Spleen (tissue), 11 donors: ENCODE measurements around the gene PPFIA1. TPM values are rescaled to one million over a fixed set of nuclear protein-coding genes. Genes with fewer than 3 reads are reported as not detected.
"Not testable (repeated sequence)": the region's sequence is repeated elsewhere in the genome, so short reads cannot be mapped to it uniquely, and the experiment has no call there.

Source experiments
- DNase-seq: peaks from one replicate; pipeline ENCODE4 v3.0.0-alpha.2; 2020
- H3K27ac ChIP-seq, 8 donors: fragments of 200-600 bp; sonication (generic) in 7 of 8; 1 replicate in 4 of 8; 2 replicates in 4 of 8; pipeline versions ENCODE4 v1.5.0 to v1.8.0; 2016 to 2021; ENCODE audit warnings: inconsistent platforms in 4 of 8, mild to moderate bottlenecking in 4 of 8, moderate library complexity in 1 of 8
- H3K27me3 ChIP-seq, 7 donors: fragments of 200-600 bp; sonication (generic) in 6 of 7; replicated peaks in 1 of 7; 1 replicate in 4 of 7; 2 replicates in 3 of 7; pipeline versions ENCODE4 v1.5.0 to v1.8.0; 2016 to 2021; ENCODE audit warnings: inconsistent platforms in 3 of 7, mild to moderate bottlenecking in 1 of 7
- H3K36me3 ChIP-seq, 6 donors: fragments of 200-600 bp; sonication (generic) in 5 of 6; 1 replicate in 4 of 6; 2 replicates in 2 of 6; pipeline versions ENCODE4 v1.5.0 to v1.8.0; 2016 to 2021; ENCODE audit warnings: inconsistent platforms in 2 of 6
- H3K4me1 ChIP-seq, 6 donors: fragments of 200-600 bp; sonication (generic) in 5 of 6; 1 replicate in 3 of 6; 2 replicates in 3 of 6; pipeline versions ENCODE4 v1.5.0 to v1.8.0; 2016 to 2021; ENCODE audit warnings: inconsistent platforms in 3 of 6
- H3K4me3 ChIP-seq, 8 donors: fragments of 200-600 bp; sonication (generic) in 7 of 8; 1 replicate in 4 of 8; 2 replicates in 4 of 8; pipeline versions ENCODE4 v1.5.0 to v1.8.0; 2016 to 2021; ENCODE audit warnings: inconsistent platforms in 4 of 8, mild to moderate bottlenecking in 4 of 8, moderate library complexity in 2 of 8
- H3K9me3 ChIP-seq, 8 donors: fragments of 200-600 bp; sonication (generic) in 7 of 8; 1 replicate in 4 of 8; 2 replicates in 4 of 8; pipeline versions ENCODE4 v1.5.0 to v1.8.0; 2016 to 2021; ENCODE audit warnings: inconsistent platforms in 4 of 8
- CTCF ChIP-seq, 11 experiments: fragments of 200-600 bp in 7 of 11; fragments of 450-650 bp in 4 of 11; sonication (generic) in 4 of 11; IDR thresholded peaks in 8 of 11; conservative IDR thresholded peaks in 3 of 11; 1 replicate in 7 of 11; 2 replicates in 4 of 11; pipeline versions ENCODE4 v1.4.0 to v1.8.0; 2016 to 2021; ENCODE audit warnings: antibody characterized with exemption in 11 of 11, inconsistent platforms in 4 of 11, mild to moderate bottlenecking in 1 of 11
- POLR2A ChIP-seq, 3 donors: fragments of 450-650 bp; IDR thresholded peaks; one replicate each; pipeline ENCODE4 v1.5.1; 2017; ENCODE audit warnings: antibody characterized with exemption in 3 of 3, mild to moderate bottlenecking in 1 of 3
- POLR2AphosphoS5 ChIP-seq, 3 donors: sonication (generic); formaldehyde crosslinking; IDR thresholded peaks; one replicate each; pipeline ENCODE4 v1.5.1; 2017; ENCODE audit warnings: antibody characterized with exemption in 3 of 3
- WGBS, 5 donors: extraction: QIAGEN DNeasy Blood & Tissue Kit in 3 of 5; methylation state at CpG; one replicate each; pipeline versions ENCODE4 v1.1.5 to v1.1.7; 2013 to 2018; 5-methylcytosine and 5-hydroxymethylcytosine counted together
- intact Hi-C: fragments of 100-400 bp; cut with DNase I; formaldehyde crosslinking; loops from one replicate; pipeline ENCODE4 v1.15.0; 2023; ENCODE audit warnings: low total_unique reads
- polyA plus RNA-seq, 3 donors: library from polyadenylated mRNA; stranded (reverse); fragments of 200-250 nt; gene quantifications; one replicate each; pipeline ENCODE4 v1.2.1, GENCODE V29; 2013
- total RNA-seq, 7 donors: library from RNA; depleted of rRNA in 3 of 7; stranded (reverse); fragments of >200 nt in 3 of 7; fragmentation: NEBNext Ultra II Directional in 4 of 7; extraction: Animal tissue kit (Norgen Biotek cat#: 25700) in 4 of 7; gene quantifications; one replicate each; pipeline versions ENCODE4 v1.1.0 to v1.2.1, GENCODE V29; 2016 to 2021
- donor health status: healthy with polysubstance abuse.
- donor health status: DM: no; HTN: no; CAD: no; lungs with moderate emphysema.
- donor health status: DM: no; HTN: no; CAD: no.
- donor health status: Bipolar disorder and iron deficiency.
- donor health status: healthy.
- donor health status: DM: no; HTN: no; CAD: no.
- donor health status: DM: yes; HTN: yes; CAD: no.

The PPFIA1 gene
- total and polyA plus RNA-seq, 10 donors, result 7.6 to 73.5 (median 55.0) TPM

- Histone ChIP-seq H3K9me3 (no peaks in the 10 kb centered on the region), H3K36me3 (peaks cover 0 to 100% (median 63%) of the 10 kb centered on the region in 6 donors), H3K4me1 (peaks cover 0 to 53% (median 17%) of the 10 kb centered on the region in 6 donors), H3K4me3 (peak overlapping the region in 1 of 8 donors; percentile 3), H3K27ac (peak overlapping the region in 7 of 8 donors; percentile 19 to 79 (median 73)), H3K27me3 (no peaks in the 10 kb centered on the region)
- no peak for TF ChIP-seq POLR2AphosphoS5 (IDR thresholded peaks at IDR 0.05)
- WGBS, 5 donors, result 43 to 71% (median 51%) methylated on average over 6 of the region's 6 CpGs
- no peak for DNase-seq
- intact Hi-C loops, result no loop called here
Observed at GRCh38 chr11:70326365-70326811, 55.9 kb downstream of the PPFIA1 start.

DNA sequence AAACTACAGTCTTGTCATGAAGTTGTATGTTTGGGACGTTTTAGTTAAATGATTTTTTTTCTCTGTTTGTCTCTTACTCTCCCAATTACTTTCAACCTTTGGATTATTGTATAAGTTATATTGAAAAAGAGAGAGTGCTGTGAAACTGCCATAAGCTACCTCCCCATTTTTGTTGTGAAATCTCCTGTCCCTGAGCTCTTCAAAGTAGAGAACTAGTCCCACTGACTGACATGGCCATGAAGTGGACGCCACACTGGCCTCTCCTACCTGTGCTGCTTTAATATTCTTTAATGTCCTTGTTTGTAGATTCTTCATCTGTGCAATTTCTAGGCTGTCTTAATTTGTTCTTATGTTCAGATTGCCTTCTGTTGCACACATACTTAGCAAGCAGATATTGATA is 56.3 kb downstream of the PPFIA1 start:
- peak overlapping the region in 7 of 8 donors; percentile 19 to 79 (median 73) for H3K27ac ChIP-seq
- WGBS, 5 donors, result 64 to 81% (median 76%) methylated on average over 2 of the region's 2 CpGs
- H3K4me1 ChIP-seq, result peaks cover 0 to 53% (median 17%) of the 10 kb centered on the region in 6 donors

DNA sequence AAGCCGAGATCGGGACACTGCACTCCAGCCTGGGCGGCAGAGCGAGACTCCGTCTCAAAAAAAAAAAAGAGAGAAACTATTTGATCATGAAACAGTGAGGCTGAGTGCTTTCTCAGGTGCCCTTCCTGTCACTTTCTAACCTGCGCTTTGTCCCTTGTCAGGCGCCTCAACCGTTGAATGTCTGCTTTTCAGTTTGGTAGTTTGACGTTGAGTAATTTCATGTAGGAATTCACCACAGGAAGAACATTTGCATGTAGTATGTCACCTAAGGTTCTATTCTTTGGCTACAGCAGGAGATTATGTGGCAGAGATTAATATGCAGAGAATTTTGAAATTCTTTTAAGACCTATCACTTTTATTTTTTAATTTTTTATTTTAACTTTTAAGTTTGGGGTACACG is 57.2 kb downstream of the PPFIA1 start:
- H3K27ac ChIP-seq, result peak overlapping the region in 3 of 8 donors; percentile 67 to 79 (median 77)
- intact Hi-C loops, result no loop called here
- WGBS, 5 donors, result 68 to 82% (median 79%) methylated on average over 10 of the region's 10 CpGs
- H3K4me1 ChIP-seq, result peaks cover 0 to 52% (median 17%) of the 10 kb centered on the region in 6 donors
- no peaks in the 10 kb centered on the region for H3K27me3 ChIP-seq
- H3K36me3 ChIP-seq, result peaks cover 0 to 100% (median 70%) of the 10 kb centered on the region in 6 donors
- H3K9me3 ChIP-seq, result no peaks in the 10 kb centered on the region
- no peak for TF ChIP-seq POLR2A (IDR thresholded peaks at IDR 0.05)
- no peak for TF ChIP-seq CTCF (IDR thresholded peaks at IDR 0.05 in 8 of 11, conservative IDR thresholded peaks at IDR 0.05 in 3 of 11)
- TF ChIP-seq POLR2AphosphoS5 (IDR thresholded peaks at IDR 0.05), result no peak
- no peak for DNase-seq
- H3K4me3 ChIP-seq, result no peak overlapping the region

More for the DNA sequence above, 56.3 kb downstream of the PPFIA1 start:
- intact Hi-C loops, result no loop called here
- no peaks in the 10 kb centered on the region for H3K27me3 ChIP-seq
- no peak for TF ChIP-seq POLR2AphosphoS5 (IDR thresholded peaks at IDR 0.05)
- TF ChIP-seq POLR2A (IDR thresholded peaks at IDR 0.05), result no peak
- no peak for TF ChIP-seq CTCF (IDR thresholded peaks at IDR 0.05 in 8 of 11, conservative IDR thresholded peaks at IDR 0.05 in 3 of 11)
- no peaks in the 10 kb centered on the region for H3K9me3 ChIP-seq
- peaks cover 0 to 100% (median 67%) of the 10 kb centered on the region in 6 donors for H3K36me3 ChIP-seq
- no peak for DNase-seq
- peak overlapping the region in 1 of 8 donors; percentile 3 for H3K4me3 ChIP-seq

DNA sequence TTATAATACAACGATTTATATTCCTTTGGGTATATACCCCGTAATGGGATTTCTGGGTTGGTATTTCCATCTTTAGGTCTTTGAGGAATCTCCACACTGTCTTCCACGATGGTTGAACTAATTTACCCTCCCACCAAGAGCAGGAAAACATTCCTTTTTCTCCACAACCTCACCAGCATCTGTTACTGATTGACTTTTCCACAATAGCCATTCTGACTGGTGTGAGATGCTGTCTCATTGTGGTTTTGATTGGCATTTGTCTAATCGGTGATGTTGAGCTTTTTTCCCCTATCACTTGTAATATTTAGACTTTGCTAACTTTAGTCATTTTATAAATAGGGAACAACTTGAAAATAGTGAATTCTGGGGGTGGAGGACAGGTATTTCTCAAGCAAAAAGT is 58.1 kb downstream of the PPFIA1 start:
- WGBS, 5 donors, result 80 to 89% (median 83%) methylated on average over 4 of the region's 4 CpGs
- no peak for TF ChIP-seq CTCF (IDR thresholded peaks at IDR 0.05 in 8 of 11, conservative IDR thresholded peaks at IDR 0.05 in 3 of 11)
- TF ChIP-seq POLR2A (IDR thresholded peaks at IDR 0.05), result no peak
- no peak for TF ChIP-seq POLR2AphosphoS5 (IDR thresholded peaks at IDR 0.05)
- peaks cover 0 to 43% (median 17%) of the 10 kb centered on the region in 6 donors for H3K4me1 ChIP-seq

DNA sequence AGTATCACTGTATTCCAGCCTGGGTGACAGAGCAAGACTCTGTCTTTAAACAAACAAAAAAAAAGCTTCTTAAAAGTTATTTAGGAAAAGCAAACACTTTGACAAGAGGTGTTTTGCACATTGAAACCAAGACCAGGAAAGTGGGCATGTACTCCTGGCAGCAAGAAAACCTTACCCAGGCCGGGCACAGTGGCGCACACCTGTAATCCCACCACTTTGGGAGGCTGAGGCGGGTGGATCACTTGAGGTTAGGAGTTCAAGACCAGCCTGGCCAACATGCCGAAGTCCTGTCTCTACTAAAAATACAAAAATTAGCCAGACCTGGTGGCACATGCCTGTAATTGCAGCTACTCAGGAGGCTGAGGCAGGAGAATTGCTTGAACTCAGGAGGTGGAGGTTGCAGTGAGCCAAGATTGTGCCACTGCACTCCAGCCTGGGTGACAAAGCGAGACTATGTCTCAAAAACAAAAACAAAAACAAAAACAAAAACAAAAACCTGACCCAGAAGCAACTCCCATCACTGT is 60.9 kb downstream of the PPFIA1 start:
- WGBS, 5 donors, result 83 to 97% (median 94%) methylated on average over 5 of the region's 5 CpGs
- intact Hi-C loops, DNase-seq: not testable (repeated sequence)

More for the DNA sequence above, 58.1 kb downstream of the PPFIA1 start:
- H3K27ac ChIP-seq, result no peak overlapping the region
- H3K27me3 ChIP-seq, result no peaks in the 10 kb centered on the region
- no peak for DNase-seq
- intact Hi-C loops, result no loop called here
- peaks cover 4 to 100% (median 78%) of the 10 kb centered on the region in 6 donors for H3K36me3 ChIP-seq
- no peak overlapping the region for H3K4me3 ChIP-seq
- H3K9me3 ChIP-seq, result no peaks in the 10 kb centered on the region

More for the DNA sequence above, 60.9 kb downstream of the PPFIA1 start:
- not testable (repeated sequence) for H3K4me3 ChIP-seq, H3K9me3 ChIP-seq, H3K27me3 ChIP-seq, H3K27ac ChIP-seq
- Histone ChIP-seq H3K4me1 (peaks cover 0 to 15% (median 7%) of the 10 kb centered on the region in 6 donors), H3K36me3 (peaks cover 8 to 100% (median 89%) of the 10 kb centered on the region in 6 donors)
